HG03342 (cell line): ENCODE results near the gene AGAP1.

Experiments used
- ATAC-seq: cut with Tn5 transposase; IDR thresholded peaks from one replicate; pipeline ENCODE4 v1.9.1; 2021; ENCODE audit warnings: mild to moderate bottlenecking, moderate library complexity; ENCODE audit not compliant: unreplicated experiment

AGAP1 gene

DNA sequence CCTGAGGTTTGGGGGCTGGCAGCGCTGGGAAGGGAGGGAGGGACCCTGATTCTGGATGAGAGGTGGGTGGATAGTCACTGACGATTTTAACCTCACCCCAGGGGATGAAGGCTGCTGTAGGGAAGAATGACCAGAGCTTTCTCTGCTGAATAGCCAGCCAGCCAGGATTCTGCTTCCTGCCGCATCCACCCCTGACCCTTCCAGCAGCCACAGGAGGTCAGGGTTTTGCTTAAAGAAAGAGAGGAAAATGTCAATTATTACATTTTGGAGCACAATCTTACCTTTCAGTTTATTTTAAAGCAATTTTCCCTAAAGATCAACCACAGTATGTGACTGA, 456.6 kb downstream of the AGAP1 start:
- no peak for ATAC-seq

DNA sequence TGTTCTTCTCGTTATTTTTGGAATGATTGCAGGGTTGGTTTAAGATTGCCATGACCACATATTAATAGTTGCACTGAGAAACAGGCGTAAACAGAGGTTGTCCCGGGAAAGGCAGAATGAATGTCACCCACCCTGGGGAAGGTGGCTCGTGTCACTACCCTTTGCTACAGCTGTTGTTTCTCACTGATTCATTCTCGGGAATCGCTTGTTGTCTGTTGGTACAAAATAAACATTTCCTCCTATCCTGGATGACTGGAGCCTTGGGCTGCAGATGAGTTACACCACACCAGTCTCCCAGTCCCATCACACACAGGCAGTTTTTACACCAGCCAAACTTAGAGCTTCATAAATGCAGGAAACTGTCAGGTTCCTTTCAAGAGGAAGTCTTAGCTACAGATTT, 457.6 kb downstream of the AGAP1 start:
- ATAC-seq: no peak

DNA sequence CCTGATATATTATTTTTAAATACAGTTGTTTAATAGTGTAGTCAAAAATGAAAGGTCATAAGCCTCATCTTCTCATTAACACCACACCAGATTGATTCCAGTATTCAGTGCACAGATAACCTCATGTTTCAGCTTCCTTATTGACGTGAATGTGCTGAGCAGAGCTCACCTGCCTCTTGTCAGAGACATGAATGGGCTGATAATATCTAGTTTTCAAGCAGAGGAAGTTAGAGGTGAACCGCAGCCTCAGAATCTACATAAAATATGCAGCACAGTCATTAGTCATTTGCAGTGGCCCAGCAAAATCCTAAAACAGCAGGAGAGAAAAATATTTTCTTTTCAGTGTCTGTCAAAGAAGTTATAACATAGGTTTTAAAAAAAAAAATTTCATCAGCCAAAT, 458.1 kb downstream of the AGAP1 start:
- ATAC-seq: no peak

DNA sequence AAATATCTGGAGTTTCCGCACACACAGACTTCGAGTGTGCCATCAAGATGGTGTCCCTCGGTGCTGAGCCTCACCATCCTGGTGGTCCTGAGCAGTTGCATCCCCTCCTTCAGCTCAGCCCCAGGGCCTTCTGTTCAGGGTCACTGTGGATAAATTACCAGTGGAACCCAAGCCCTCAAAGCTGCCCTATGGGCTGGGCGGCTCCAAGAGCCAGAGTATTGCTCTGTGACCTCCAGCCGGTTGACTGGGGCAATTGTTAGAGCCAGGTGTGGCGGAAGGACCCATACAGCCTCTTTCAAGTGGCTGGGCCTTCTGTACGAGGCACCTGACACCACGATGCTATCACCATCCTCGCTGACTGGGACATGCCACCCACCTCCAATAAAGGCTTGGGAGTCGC, 458.9 kb downstream of the AGAP1 start:
- no peak for ATAC-seq

DNA sequence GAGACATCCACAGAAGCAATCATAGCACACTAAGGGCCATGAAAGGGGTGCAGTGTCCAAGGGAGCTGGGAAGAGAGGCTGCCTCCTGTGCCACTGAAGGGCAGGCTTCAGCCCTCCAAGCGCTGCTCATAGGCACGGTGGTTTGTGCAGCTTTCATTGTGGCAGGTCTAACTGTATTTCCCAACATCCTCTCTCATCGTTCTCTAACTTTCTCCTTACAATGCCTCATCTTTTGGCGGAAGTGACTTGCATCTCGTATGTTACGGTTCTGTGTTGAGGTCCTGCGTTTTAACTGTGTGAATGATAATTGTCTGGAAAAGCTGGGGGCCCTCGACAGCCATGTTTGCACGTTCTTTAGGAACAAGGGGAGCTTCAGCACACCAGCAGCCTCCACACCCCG, 460.4 kb downstream of the AGAP1 start:
- no peak for ATAC-seq

DNA sequence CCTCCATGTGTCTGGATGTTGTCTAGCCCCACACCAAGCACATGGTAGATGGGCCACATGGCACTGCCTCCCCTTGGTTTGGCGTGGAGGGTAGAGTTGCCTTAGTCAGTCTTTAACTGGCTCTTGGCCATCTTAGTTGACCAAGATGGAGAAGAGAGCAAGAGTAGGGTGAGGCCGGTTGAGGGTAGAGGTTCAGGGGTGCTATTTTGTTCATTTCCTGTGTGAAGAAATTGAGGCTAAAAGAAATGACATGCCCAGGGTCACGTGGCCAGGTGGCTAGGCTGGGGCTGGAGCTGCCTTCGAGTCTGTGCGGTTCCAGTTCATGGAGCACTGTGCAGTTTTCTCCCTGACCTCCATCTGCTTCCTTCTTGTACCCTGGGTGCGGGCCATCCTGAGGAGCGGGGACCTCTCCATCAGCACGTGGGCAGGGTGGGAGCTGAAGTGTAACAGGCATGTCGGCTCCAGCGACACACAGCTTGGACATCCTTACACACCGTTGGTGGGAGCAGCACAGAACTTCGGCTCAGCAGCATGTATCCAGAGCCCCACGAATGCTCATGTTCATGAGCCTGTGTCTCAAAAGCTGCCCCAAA, 461.1 kb downstream of the AGAP1 start:
- no peak for ATAC-seq

DNA sequence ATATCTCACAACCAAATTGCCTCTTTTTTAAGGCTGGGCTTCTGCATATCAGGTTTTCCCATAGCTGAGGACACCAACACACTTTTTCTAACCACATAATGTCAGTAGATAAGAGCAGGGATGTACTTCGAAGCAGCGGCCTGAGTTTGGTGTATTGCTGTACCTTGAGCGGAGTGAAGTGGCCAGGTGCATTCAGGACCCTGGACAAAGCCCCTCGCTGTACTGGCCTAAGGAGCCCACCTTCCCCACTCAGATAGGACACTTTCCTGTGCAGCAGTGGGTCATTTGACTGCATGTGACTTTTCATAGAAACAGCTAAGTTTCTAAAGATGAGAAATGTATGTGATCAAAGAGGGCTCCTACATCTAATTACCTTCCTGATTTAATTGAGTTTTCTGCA, 461.8 kb downstream of the AGAP1 start:
- ATAC-seq: no peak

DNA sequence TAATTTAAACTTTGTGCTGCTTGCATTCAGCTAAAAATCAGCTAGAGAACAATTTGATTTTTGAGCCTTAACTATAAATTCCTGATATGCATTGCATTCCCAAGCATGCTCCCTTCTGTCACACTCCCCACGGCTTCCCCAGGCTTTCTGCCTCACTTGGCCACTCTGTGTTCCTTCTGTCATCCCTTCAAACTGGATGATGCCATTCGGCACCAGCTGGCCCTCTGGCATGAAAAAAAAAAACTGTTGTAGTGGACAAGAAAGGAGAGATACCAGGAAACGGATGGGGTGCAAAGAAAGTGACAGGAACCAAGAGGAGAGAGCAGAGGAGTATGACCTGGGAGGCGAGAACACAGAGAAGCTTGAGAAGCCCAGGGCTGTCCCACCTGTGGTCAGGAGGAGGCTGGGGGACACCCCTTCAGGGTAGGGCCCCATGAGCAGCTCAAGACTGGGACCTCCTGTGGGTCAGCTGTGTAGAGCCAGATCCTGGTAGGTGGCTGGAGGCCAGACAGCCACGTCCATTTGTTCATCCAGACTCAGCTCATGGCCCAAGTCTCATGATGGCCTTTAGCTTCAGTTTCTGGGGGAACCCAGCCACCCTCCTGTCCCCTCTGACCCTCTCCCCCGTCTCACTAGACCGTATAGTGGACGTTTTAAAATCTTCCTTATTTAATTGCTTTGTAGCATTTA, 462.6 kb downstream of the AGAP1 start:
- no peak for ATAC-seq

DNA sequence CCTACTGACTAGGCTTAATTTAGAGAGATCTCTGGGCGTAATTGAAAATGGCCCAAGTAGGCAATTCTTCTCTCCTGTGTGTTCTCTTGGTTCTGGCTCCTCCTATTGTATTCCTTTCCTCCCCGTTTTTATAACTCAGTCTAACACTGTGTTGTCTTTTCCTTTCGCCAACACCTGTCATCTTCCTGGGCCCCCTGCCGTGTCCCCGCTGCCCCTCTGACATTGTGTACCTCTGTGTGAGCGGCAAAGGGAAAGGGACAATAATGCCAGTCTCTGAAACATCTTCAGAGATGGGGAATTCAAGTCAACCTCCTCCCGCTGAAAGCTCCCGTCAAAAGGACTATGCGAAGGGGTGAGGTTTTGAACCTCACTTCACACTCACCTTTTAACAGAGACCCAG, 463.4 kb downstream of the AGAP1 start:
- ATAC-seq: no peak

DNA sequence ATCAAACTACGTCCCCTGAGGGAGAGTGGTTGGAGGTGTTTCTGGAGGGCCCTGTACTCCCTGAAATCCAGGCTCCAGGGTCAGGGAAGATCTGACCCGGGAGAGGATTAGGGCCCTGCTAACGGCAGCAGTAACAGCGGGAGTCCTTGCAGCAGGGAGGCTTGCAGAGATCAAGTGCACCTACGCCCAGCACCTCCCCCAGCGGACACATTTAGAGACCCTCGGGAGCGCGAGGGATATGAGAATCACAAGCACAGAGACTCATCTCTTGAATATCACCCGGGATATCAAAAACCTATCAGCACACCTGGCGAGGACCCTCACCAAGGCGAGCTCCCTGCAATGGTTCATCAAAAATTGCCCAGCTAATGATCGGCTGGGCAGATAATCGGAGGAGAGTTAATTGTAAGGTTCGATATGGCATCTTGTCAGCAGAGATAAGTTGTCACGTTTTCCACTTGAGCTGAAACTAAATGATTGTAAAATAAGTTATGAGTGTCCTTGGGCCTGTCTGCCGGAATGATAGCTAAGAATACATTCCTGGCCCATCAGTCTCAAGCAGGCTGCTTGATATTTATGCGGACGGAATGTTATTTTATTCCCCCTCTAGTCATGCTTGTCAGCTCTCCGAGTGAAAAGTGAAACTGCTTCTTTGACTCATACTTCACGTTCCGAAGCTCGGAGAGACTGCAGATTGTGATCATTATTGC, 464.5 kb downstream of the AGAP1 start:
- no peak for ATAC-seq

DNA sequence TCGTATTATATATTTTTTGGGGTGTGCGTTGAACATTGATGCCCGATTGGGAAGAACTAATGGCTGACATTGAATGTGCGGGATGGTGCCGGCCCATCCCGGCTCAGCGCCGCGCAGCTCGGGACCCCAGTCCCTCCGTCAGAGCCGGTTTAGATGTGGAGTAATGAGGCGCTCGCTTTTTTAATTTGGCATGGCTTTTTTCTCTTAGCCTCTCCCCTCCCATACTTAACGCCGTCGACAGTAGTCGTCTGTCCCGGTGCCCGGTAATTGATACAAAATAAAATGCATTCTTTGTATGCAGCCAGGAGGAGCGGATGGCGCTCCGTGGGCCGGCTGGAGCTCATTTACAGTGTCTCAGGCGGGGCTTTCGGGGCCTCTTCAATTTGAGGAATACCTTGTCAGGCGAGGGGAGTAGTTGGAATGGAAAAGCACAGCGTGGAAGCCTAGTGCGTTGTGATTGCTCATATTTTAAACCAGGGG, 465.1 kb downstream of the AGAP1 start:
- ATAC-seq: no peak

DNA sequence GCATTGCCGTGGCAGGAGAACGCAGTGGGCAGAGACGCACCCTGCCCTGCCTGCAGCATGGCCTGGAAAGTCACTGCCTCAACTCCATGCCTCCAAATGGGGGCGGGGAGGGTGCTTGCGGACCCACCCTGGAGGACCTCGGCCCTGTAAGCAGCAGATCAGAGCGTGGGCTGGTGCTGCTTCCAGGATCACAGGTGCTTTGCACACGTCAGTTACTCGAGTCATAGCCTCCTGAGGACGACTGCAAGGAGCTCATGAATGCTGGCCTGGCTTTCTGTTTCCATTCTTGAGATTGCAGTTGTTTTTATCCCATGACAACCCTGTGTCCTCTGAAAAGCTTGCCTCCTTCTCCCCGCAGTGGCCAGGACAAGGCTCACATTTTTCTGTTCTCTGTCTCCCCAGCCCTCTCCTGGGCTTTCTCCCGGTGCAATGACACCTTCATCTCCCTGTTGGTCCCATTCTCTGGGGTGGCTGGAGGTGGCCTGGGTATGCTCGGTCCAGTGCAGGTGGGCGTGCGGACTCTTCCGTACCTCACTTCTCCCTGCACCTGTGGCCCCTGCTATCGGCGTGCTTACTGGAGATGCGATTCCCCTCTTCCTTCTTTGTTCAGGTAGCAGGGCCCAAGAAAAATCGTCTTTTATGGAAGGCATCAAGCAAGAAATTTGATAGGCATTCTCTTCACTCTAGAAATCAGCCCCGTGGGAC, 466.3 kb downstream of the AGAP1 start:
- no peak for ATAC-seq

DNA sequence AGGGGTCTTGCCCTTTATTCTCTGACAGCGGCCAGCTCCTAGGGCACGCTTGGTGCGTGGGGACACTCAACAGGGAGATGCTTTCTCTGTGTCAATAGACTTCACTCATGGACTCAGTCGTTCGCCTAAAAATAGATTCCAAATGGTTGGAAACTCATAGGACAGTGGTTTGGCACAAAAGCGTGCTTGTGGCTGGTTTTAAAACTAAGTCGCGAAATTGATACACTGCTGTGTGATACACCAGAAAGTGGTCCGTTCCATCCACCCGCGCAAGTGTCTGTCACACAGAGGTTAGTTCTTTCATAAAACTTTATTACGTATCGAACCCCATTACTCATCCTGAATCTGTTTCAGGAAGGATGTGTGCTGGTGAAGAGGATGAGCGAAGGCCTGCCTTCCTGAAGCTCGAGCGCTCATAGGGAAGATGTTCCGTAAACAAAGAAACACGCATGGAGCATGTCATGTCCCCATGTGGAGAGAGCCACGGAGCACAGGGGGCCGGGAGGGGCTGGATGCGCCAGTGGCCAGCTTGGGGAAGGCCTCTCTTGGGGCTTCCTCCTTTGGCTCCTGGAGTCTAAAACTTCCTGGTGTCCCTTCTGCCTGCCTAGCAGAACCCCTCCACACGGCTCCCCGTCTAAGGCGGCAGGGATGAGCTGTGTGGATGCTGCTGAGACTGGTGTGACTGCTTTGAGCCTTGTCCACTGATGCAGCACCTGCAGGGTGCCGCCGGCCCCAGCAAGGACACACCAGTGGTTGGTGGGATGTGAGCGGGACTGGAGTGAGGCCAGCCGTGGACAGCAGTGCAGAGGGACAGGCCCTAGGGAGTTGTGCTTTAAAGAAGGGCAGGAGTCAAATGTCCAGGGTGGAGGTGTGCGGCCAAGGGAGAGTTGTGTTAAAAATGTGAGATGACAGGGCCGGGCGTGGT, 467.1 kb downstream of the AGAP1 start:
- no peak for ATAC-seq

DNA sequence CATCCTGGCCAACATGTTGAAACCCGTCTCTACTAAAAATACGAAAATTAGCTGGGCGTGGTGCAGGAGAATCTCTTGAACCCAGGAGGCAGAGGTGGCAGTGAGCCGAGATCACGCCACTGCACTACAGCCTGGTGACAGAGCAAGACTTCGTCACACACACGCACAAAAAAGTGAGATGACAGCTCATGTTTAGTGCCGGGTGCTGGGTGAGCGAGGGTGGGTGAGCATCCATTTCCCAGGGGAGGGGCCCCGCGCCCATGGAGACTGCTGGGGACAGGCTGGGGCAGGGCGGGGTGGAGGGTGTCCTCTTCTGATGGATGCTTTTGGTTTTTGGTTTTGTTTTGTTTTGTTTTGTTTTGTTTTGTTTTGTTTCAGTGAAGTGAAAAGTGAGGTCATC, 467.9 kb downstream of the AGAP1 start:
- ATAC-seq: no peak

DNA sequence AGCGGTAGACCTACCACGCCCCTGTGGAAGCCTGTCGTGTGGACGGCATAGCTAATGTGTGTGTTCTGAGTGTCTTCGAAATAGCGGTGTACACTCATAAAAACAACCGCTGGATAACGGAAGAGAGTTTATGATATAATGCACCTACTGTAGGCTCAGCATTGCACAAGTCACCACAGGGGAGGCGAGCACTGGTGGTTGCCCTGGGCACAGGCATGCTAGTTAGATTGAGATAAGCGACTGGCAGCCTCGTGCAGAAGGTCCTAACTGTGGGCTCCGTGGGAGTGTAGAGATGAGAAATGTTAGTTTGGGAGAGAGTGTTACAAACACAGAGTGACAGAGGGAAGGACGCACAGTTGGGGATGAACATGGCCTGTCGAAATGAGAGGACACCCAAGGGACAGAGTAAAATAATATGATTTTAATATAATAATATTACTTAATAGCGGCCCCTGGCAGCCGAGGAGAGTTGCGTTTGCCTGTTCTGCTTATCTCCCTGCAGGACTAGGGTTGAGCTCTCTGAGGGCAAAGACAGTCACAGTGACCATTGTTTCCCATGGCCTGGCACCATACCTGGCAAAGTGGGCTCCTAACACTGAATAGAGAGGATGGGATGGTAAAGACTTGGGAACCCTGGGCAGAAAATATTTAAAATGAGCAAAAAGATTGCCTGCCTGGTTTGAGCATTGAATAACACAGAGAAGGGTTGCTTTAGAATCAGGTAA, 470.2 kb downstream of the AGAP1 start:
- ATAC-seq: no peak

DNA sequence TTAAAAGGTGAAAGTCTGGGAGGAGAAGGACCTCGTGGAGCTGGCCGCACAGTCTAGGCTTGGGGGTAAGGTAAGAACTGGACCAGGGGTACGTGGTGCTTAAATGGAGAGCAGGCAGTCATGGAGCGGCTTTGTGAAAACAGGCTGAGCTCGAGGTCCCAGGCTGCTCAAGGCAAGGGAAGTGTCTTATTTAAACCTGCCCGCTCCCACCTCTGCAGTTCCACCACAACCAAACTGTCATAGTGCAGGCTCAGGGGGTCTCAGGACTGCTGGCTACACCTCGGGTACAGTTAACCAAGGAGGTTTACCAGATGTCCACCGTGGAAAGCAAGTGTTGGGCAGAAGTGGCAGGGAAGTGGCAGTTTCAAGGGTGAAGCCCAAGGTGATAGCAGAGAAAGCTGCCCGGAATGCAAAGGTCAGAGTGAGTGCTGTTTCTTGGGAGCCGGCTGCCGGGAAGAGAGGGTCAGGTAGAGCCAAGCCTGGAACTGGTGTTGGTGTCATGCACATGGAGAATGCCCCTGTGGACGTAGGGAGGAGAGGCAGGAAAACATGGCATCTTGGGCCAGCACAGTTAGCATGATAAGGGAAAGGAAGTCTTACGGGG, 471.0 kb downstream of the AGAP1 start:
- no peak for ATAC-seq

DNA sequence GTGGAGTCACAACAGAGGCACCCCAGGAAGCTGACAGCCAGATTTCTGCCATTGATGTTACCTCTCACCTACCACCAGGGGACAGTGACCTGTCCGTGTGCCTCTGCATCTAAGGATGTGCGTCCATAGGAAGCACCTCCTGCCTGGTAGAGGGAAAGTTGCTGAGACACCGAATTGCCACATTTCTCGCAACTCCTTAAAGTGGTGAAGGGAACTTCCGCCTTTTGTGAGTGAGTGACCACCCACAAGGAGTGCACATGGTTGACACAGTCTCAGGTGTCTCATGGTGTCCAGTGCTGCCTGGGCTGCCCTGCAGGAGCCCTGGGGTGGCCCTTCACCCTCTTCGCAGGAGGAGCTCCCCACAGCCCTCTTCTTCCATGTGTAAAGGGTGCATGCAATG, 472.6 kb downstream of the AGAP1 start:
- ATAC-seq: no peak

DNA sequence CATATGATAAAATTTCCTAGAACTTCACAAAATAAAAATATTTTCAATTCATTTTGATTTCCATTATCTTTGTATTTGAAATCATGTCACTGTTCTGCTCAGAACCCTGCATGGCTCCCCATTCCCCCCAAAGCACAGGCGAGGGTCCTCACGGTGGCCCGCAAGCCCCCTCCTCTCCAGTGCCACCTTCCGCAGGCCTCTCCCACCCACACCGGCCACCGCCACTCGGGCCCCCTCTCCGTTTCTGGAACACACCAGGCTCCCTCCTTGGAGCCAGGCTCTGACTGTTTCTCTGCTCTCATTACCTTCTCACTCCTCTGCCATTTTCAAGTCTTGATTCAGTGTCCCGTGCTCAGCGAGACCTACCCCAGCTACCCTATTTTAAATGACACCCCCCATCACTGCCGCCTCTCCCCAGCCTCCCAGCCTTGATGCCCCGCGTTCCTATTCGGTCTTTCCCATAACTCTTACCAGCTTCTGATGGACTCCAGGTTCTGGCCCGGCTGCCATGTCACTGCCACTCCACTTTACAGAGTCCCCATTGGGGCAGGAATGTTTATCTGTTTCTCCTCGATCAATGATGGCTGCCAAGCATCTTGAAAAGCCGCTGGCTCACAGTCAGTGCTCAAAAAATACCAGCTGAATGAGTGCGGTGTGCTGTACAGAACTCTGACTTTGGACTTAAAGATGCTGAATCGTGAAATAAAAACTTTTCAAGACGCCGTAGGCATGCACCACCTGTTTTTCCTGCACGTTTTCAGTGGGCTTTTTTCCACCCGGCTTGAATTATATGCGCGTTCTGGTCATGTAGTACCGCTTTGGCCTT, 473.3 kb downstream of the AGAP1 start:
- ATAC-seq: no peak

DNA sequence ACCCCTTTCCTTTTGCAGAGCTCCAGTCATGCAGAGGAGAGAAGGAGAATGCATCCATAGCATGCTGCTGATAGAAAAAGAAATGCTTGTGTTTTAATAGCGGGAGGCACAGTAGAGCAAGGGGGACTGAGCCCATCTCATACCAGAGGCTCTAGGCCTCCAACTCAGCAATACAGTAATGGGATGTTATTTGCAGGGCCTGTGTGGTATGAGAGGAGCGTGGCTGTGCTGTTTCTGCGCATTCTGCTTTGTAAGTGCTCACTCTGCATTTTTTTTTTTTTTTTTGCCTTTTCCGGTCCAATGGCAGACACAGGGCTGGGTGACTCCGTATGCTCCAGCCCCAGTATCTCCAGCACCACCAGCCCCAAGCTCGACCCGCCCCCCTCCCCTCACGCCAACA, 474.3 kb downstream of the AGAP1 start:
- ATAC-seq: no peak
